Measurements from ENCODE around the gene CFAP210. TPM values are rescaled to one million over a fixed set of nuclear protein-coding genes. Genes with fewer than 3 reads are reported as not detected.

CFAP210 gene
- total and polyA plus RNA-seq, 4 donors: 0.02 to 0.42 (median 0.21) TPM

GRCh38 chr2:169705927-169706326 is 11.7 kb upstream of the CFAP210 start:
- H3K9ac ChIP-seq (ENCODE audit: low read depth in 1 of 2, low read length in 2 of 2): no peak overlapping the region
- no peak for TF ChIP-seq ATF3 (IDR thresholded peaks at IDR 0.05)
- TF ChIP-seq NR2F2 (IDR thresholded peaks at IDR 0.05): peak; percentile 17
- TF ChIP-seq FOXA1 (IDR thresholded peaks at IDR 0.05): no peak
- peak in 1 of 2 donors; percentile 17 for TF ChIP-seq RAD21 (IDR thresholded peaks at IDR 0.05)
- no peak for TF ChIP-seq HNF4G (IDR thresholded peaks at IDR 0.05)
- TF ChIP-seq GABPA (IDR thresholded peaks at IDR 0.05 in 1 of 2, conservative IDR thresholded peaks at IDR 0.05 in 1 of 2): peak in 1 of 2 donors; percentile 31
- no peak for TF ChIP-seq MAX (IDR thresholded peaks at IDR 0.05)
- TF ChIP-seq ZBTB33 (IDR thresholded peaks at IDR 0.05): peak; percentile 14
- no peak for TF ChIP-seq CTCF (IDR thresholded peaks at IDR 0.05; ENCODE audit: low read depth, low read length, missing input control)
- TF ChIP-seq JUND (IDR thresholded peaks at IDR 0.05): peak in 1 of 2 donors; percentile 46
- peak in 1 of 2 donors; percentile 33 for TF ChIP-seq EGR1 (IDR thresholded peaks at IDR 0.05; ENCODE audit: low read depth in 2 of 2)
- no peak for TF ChIP-seq TAF1 (conservative IDR thresholded peaks at IDR 0.05)
- TF ChIP-seq RXRA (IDR thresholded peaks at IDR 0.05): peak; percentile 32 to 48
- TF ChIP-seq REST (IDR thresholded peaks at IDR 0.05): no peak
- peak; percentile 21 for TF ChIP-seq FOXA2 (IDR thresholded peaks at IDR 0.05)
- TF ChIP-seq HNF4A (conservative IDR thresholded peaks at IDR 0.05): peak; percentile 29 to 46
- TF ChIP-seq YY1 (IDR thresholded peaks at IDR 0.05): no peak
- TF ChIP-seq SP1 (IDR thresholded peaks at IDR 0.05): peak; percentile 32
- 65% methylated on average over 2 of the region's 2 CpGs for WGBS
- no peak overlapping the region for H3K4me3 ChIP-seq (ENCODE audit: low read depth in 1 of 3, low read length in 3 of 3)
- peaks cover 0 to 2% (median 0%) of the 10 kb centered on the region in 4 donors for H3K4me1 ChIP-seq (ENCODE audit: control insufficient read depth in 4 of 4, insufficient read depth in 4 of 4, low read length in 3 of 4)
- H3K27me3 ChIP-seq (ENCODE audit: control insufficient read depth in 4 of 4, insufficient read depth in 4 of 4, low read length in 3 of 4): no peaks in the 10 kb centered on the region
- no peaks in the 10 kb centered on the region for H3K9me3 ChIP-seq (ENCODE audit: control insufficient read depth in 4 of 4, low read length in 3 of 4)
- H3K27ac ChIP-seq (ENCODE audit: low read depth in 1 of 2, low read length in 2 of 2): no peak overlapping the region
- peaks cover 0 to 5% (median 2%) of the 10 kb centered on the region in 4 donors for H3K36me3 ChIP-seq (ENCODE audit: control insufficient read depth in 4 of 4, insufficient read depth in 3 of 4, low read depth in 1 of 4, low read length in 3 of 4)
- no peak for DNase-seq (ENCODE audit: low spot score)
